Osteocyte (in vitro differentiated cells): ENCODE data around the gene ITGB5. TPM values are rescaled to one million over a fixed set of nuclear protein-coding genes. Genes with fewer than 3 reads are reported as not detected.

ENCODE experiments used
- DNase-seq: peaks from one replicate; pipeline ENCODE4 v3.0.0; 2021; ENCODE audit warnings: mixed read lengths; ENCODE audit not compliant: unreplicated experiment; ENCODE audit errors: extremely low spot score
- H3K27ac Mint-ChIP-seq: one replicate; pipeline ENCODE4 v1.8.0; 2021; ENCODE audit warnings: mild to moderate bottlenecking, mixed read lengths; ENCODE audit not compliant: unreplicated experiment
- H3K27me3 Mint-ChIP-seq: one replicate; pipeline ENCODE4 v1.8.0; 2021; ENCODE audit warnings: mixed read lengths; ENCODE audit not compliant: unreplicated experiment
- H3K36me3 Mint-ChIP-seq: one replicate; pipeline ENCODE4 v1.8.0; 2021; ENCODE audit warnings: mixed read lengths; ENCODE audit not compliant: unreplicated experiment
- H3K4me1 Mint-ChIP-seq: one replicate; pipeline ENCODE4 v1.8.0; 2021; ENCODE audit warnings: mixed read lengths; ENCODE audit not compliant: unreplicated experiment
- H3K4me3 Mint-ChIP-seq: one replicate; pipeline ENCODE4 v1.8.0; 2021; ENCODE audit warnings: mild to moderate bottlenecking, moderate library complexity, mixed read lengths; ENCODE audit not compliant: unreplicated experiment
- H3K9me3 Mint-ChIP-seq: one replicate; pipeline ENCODE4 v1.8.0; 2021; ENCODE audit warnings: mixed read lengths; ENCODE audit not compliant: unreplicated experiment
- CTCF ChIP-seq: fragments of 200-600 bp; sonication (generic); IDR thresholded peaks from 2 replicates; pipeline ENCODE4 v1.5.0; 2021; ENCODE audit warnings: antibody characterized with exemption, mild to moderate bottlenecking, moderate library complexity
- total RNA-seq: library from RNA; stranded (reverse); gene quantifications from 2 replicates; pipeline ENCODE4 v1.2.1, GENCODE V29; 2021

ITGB5 gene
- total RNA-seq, 1 donor from 2014 or later: 419 TPM

GRCh38 chr3:124769462-124769861 is 117.7 kb downstream of the ITGB5 start:
- no peaks in the 10 kb centered on the region for H3K27me3 Mint-ChIP-seq
- peaks cover 55% of the 10 kb centered on the region for H3K36me3 Mint-ChIP-seq
- no peak for TF ChIP-seq CTCF
- H3K9me3 Mint-ChIP-seq: no peaks in the 10 kb centered on the region
- H3K4me1 Mint-ChIP-seq: peaks cover 64% of the 10 kb centered on the region
- no peak overlapping the region for H3K4me3 Mint-ChIP-seq
- no peak for DNase-seq
- peak overlapping the region; percentile 94 for H3K27ac Mint-ChIP-seq

GRCh38 chr3:124768812-124769211 is 118.4 kb downstream of the ITGB5 start:
- TF ChIP-seq CTCF: peak; percentile 34

GRCh38 chr3:124767691-124768090 is 119.5 kb downstream of the ITGB5 start:
- peaks cover 61% of the 10 kb centered on the region for H3K36me3 Mint-ChIP-seq
- TF ChIP-seq CTCF: no peak
- no peak overlapping the region for H3K4me3 Mint-ChIP-seq
- H3K9me3 Mint-ChIP-seq: no peaks in the 10 kb centered on the region
- no peak for DNase-seq
- no peaks in the 10 kb centered on the region for H3K27me3 Mint-ChIP-seq
- H3K27ac Mint-ChIP-seq: no peak overlapping the region
- H3K4me1 Mint-ChIP-seq: peaks cover 46% of the 10 kb centered on the region

More at GRCh38 chr3:124768812-124769211, 118.4 kb downstream of the ITGB5 start:
- Mint-ChIP-seq H3K27me3 (no peaks in the 10 kb centered on the region), H3K4me1 (peaks cover 57% of the 10 kb centered on the region), H3K9me3 (no peaks in the 10 kb centered on the region), H3K4me3 (no peak overlapping the region), H3K27ac (no peak overlapping the region), H3K36me3 (peaks cover 60% of the 10 kb centered on the region)
- no peak for DNase-seq

GRCh38 chr3:124767264-124767663 is 119.9 kb downstream of the ITGB5 start:
- peaks cover 42% of the 10 kb centered on the region for H3K4me1 Mint-ChIP-seq
- TF ChIP-seq CTCF: no peak
- H3K27me3 Mint-ChIP-seq: no peaks in the 10 kb centered on the region
- peaks cover 63% of the 10 kb centered on the region for H3K36me3 Mint-ChIP-seq
- H3K9me3 Mint-ChIP-seq: no peaks in the 10 kb centered on the region
- peak overlapping the region; percentile 65 for H3K27ac Mint-ChIP-seq
- no peak overlapping the region for H3K4me3 Mint-ChIP-seq
- DNase-seq: no peak

- peaks cover 65% of the 10 kb centered on the region for H3K36me3 Mint-ChIP-seq
Observed at GRCh38 chr3:124766113-124767095, 120.8 kb downstream of the ITGB5 start.

More at GRCh38 chr3:124766113-124767095, 120.8 kb downstream of the ITGB5 start:
- no peak for TF ChIP-seq CTCF
- no peak overlapping the region for H3K4me3 Mint-ChIP-seq
- no peaks in the 10 kb centered on the region for H3K27me3 Mint-ChIP-seq
- no peak overlapping the region for H3K27ac Mint-ChIP-seq
- no peak for DNase-seq
- H3K9me3 Mint-ChIP-seq: no peaks in the 10 kb centered on the region
- H3K4me1 Mint-ChIP-seq: peaks cover 41% of the 10 kb centered on the region
